Measurements from ENCODE around the gene TUBA1C.
A peak's percentile ranks its signal among the peaks of the same experiment; 100 is the strongest.
"Not testable (repeated sequence)": the region's sequence is repeated elsewhere in the genome, so short reads cannot be mapped to it uniquely, and the experiment has no call there.

The TUBA1C gene

DNA sequence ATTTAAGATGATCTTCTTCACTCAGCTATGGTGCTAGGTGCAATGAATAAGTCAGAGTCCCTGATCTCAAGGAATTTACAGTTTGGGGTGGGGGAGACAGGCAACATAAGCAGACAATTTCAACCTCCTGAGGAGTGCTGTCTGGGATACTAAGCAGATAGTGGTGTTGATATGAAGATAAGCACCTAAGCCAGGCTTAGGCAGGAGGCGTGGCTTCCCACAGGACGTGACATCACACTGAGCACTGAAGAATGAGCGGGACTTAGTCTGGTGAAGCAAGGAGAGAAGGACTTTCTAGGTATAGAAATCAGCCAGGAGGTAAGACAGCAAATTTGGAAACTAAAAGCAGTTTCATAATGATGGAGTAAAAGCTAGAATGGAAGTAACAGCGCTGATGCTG, 36.9 kb downstream of the TUBA1C start:
- no peak for DNase-seq (ENCODE audit: low read depth, low spot score)
- TF ChIP-seq EZH2 (IDR thresholded peaks at IDR 0.05) (no peak), POLR2AphosphoS5 (IDR thresholded peaks at IDR 0.05; ENCODE audit: borderline replicate concordance, low read depth, low read length) (no peak), FOXP2 (optimal IDR thresholded peaks at IDR 0.05; ENCODE audit: control extremely low read depth, extremely low read length, insufficient read depth) (no peak)

DNA sequence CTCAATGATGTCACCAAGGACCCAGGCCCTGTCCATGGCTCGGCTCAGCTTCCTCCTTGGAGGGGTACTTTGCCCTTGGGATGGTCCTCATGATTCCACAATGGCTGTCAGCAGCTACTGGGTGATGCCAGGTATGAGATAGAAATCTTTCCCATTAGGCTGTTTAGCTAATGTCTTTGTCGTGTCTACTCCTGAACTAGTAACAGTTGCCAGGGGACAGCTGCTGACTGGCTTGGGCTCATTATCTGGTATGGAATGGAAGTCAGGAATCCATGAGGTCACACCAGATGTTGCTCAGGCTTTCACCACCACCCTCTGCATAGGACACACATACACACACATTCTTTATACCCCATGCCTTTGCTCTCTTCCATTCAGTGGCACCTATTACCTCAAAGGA, 39.3 kb downstream of the TUBA1C start:
- Histone ChIP-seq H3K4me3 (no peak overlapping the region), H3K36me3 (ENCODE audit: insufficient read depth, low read length) (no peaks in the 10 kb centered on the region), H3K27ac (no peak overlapping the region), H3K9me3 (ENCODE audit: low read depth, low read length) (no peaks in the 10 kb centered on the region), H3K9ac (ENCODE audit: insufficient read length) (no peak overlapping the region)
- no peak for DNase-seq (ENCODE audit: low read depth, low spot score)
- no peak for TF ChIP-seq FOXP2 (optimal IDR thresholded peaks at IDR 0.05; ENCODE audit: control extremely low read depth, extremely low read length, insufficient read depth)
- no peak for TF ChIP-seq POLR2AphosphoS5 (IDR thresholded peaks at IDR 0.05; ENCODE audit: borderline replicate concordance, low read depth, low read length)
- TF ChIP-seq EZH2 (IDR thresholded peaks at IDR 0.05): no peak

More for the DNA sequence above, 36.9 kb downstream of the TUBA1C start:
- Histone ChIP-seq H3K9me3 (ENCODE audit: low read depth, low read length) (no peaks in the 10 kb centered on the region), H3K4me3 (no peak overlapping the region), H3K9ac (ENCODE audit: insufficient read length) (no peak overlapping the region), H3K27ac (no peak overlapping the region), H3K36me3 (ENCODE audit: insufficient read depth, low read length) (no peaks in the 10 kb centered on the region)

DNA sequence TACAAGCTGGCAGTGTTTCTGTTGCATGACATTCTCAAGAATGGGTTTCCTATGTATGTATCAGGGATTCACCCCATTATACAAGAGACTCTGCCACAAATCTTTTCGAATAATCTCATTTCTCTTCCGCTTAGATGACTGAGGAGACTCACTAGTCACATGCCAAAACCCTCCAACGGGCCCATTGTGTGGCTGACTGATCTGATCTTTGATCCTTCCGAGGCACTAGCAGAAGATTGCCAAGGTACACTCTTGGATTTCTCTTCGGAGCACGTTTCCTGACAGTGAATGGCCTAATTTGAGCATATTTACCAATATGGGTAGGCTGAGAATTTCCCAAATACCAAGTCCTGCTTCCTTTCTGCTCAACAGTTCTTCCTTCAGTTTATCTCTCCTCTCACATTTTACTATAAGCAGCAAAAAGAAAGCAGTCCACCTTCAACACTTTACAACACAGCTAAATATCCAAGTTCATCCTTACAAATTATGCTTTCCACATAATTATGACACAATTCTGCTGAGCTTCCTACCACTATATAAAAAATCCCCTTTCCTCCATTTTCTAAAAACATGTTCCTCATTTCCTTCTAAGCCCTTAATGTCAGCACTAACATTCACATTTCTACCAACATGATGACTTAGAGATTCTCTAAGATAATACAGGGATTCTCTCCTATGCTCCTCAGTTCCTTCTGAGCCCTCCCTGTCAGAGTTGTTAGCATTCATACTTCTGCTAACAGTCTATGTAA, 41.1 kb downstream of the TUBA1C start:
- no peak for DNase-seq (ENCODE audit: low read depth, low spot score)
- no peak overlapping the region for H3K9ac ChIP-seq (ENCODE audit: insufficient read length)
- no peaks in the 10 kb centered on the region for H3K9me3 ChIP-seq (ENCODE audit: low read depth, low read length)
- H3K36me3 ChIP-seq (ENCODE audit: insufficient read depth, low read length): no peaks in the 10 kb centered on the region
- no peak overlapping the region for H3K4me3 ChIP-seq
- no peak for TF ChIP-seq EZH2 (IDR thresholded peaks at IDR 0.05)
- TF ChIP-seq POLR2AphosphoS5 (IDR thresholded peaks at IDR 0.05; ENCODE audit: borderline replicate concordance, low read depth, low read length): no peak
- no peak for TF ChIP-seq FOXP2 (optimal IDR thresholded peaks at IDR 0.05; ENCODE audit: control extremely low read depth, extremely low read length, insufficient read depth)
- no peak overlapping the region for H3K27ac ChIP-seq

DNA sequence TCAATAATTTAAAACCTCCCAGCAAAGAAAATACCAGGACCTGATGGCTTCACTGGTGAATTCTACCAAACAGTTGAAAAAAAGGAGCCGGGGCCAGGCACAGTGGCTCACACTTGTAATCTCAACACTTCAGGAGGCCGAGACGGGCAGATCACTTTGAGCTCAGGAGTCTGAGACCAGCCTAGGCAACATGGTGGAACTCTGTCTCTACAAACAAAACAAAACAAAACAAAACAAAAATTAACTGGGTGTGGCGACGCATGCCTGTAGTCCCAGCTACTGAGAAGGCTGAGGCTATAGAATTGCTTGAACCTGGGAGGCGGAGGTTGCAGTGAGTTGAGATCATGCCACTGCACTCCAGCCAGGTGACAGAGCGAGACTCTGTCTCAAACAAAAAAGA, 44.5 kb downstream of the TUBA1C start:
- no peak overlapping the region for H3K9ac ChIP-seq (ENCODE audit: insufficient read length)
- no peak for TF ChIP-seq FOXP2 (optimal IDR thresholded peaks at IDR 0.05; ENCODE audit: control extremely low read depth, extremely low read length, insufficient read depth)
- TF ChIP-seq POLR2AphosphoS5 (IDR thresholded peaks at IDR 0.05; ENCODE audit: borderline replicate concordance, low read depth, low read length): no peak
- TF ChIP-seq EZH2 (IDR thresholded peaks at IDR 0.05): no peak
- H3K36me3 ChIP-seq (ENCODE audit: insufficient read depth, low read length): no peaks in the 10 kb centered on the region
- H3K9me3 ChIP-seq (ENCODE audit: low read depth, low read length): no peaks in the 10 kb centered on the region
- no peak overlapping the region for H3K4me3 ChIP-seq
- H3K27ac ChIP-seq: no peak overlapping the region
- no peak for DNase-seq (ENCODE audit: low read depth, low spot score)

DNA sequence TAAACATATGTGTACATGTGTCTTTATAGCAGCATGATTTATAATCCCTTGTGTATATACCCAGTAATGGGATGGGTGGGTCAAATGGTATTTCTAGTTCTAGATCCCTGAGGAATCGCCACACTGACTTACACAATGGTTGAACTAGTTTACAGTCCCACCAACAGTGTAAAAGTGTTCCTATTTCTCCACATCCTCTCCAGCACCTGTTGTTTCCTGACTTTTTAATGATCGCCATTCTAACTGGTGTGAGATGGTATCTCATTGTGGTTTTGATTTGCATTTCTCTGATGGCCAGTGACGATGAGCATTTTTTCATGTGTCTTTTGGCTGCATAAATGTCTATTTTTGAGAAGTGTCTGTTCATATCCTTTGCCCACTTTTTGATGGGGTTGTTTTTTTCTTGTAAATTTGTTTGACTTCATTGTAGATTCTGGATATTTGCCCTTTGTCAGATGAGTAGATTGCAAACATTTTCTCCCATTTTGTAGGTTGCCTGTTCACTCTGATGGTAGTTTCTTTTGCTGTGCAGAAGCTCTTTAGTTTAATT, 45.6 kb downstream of the TUBA1C start:
- not testable (repeated sequence) for H3K4me3 ChIP-seq; H3K9ac ChIP-seq (ENCODE audit: insufficient read length); DNase-seq (ENCODE audit: low read depth, low spot score); H3K36me3 ChIP-seq (ENCODE audit: insufficient read depth, low read length); H3K9me3 ChIP-seq (ENCODE audit: low read depth, low read length); H3K27ac ChIP-seq

DNA sequence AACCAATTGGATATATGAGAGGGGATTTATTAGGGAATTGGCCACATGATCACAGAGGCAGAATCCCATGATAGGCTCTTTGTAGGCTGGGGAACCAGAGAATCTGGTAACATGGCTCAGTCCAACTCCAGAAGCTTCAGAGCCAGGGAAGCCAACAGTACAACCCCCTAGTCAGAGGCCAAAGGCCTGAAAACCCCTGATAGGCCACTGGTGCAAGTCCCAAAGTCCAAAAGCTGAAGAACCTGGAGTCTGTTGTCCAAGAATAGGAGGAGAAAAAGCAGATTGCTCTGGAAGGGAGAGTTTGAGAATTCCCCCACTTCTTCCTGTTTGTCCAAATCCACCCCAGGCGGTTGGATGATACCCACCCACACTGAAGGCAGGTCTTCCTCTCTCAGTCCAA, 49.9 kb downstream of the TUBA1C start:
- Histone ChIP-seq H3K36me3 (ENCODE audit: insufficient read depth, low read length) (no peaks in the 10 kb centered on the region), H3K9ac (ENCODE audit: insufficient read length) (no peak overlapping the region), H3K9me3 (ENCODE audit: low read depth, low read length) (no peaks in the 10 kb centered on the region), H3K27ac (no peak overlapping the region), H3K4me3 (no peak overlapping the region)
- TF ChIP-seq FOXP2 (optimal IDR thresholded peaks at IDR 0.05; ENCODE audit: control extremely low read depth, extremely low read length, insufficient read depth) (no peak), EZH2 (IDR thresholded peaks at IDR 0.05) (no peak), POLR2AphosphoS5 (IDR thresholded peaks at IDR 0.05; ENCODE audit: borderline replicate concordance, low read depth, low read length) (no peak)
- no peak for DNase-seq (ENCODE audit: low read depth, low spot score)

DNA sequence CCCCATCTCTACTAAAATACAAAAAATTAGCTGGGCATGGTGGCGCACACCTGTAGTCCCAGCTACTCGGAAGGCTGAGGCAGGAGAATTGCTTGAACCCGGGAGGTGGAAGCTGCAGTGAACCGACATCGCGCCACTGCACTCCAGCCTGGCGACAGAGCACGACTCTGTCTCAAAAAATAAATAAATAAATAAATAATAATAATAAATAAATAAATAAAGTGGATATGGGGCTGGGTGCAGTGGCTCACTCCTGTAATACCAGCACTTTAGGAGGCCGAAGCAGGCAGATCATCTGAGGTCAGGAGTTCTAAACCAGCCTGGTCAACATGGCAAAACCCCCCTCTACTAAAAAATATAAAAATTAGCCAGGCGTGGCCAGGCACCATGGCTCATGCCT, 52.2 kb downstream of the TUBA1C start:
- H3K9me3 ChIP-seq (ENCODE audit: low read depth, low read length); DNase-seq (ENCODE audit: low read depth, low spot score); H3K4me3 ChIP-seq: not testable (repeated sequence)

DNA sequence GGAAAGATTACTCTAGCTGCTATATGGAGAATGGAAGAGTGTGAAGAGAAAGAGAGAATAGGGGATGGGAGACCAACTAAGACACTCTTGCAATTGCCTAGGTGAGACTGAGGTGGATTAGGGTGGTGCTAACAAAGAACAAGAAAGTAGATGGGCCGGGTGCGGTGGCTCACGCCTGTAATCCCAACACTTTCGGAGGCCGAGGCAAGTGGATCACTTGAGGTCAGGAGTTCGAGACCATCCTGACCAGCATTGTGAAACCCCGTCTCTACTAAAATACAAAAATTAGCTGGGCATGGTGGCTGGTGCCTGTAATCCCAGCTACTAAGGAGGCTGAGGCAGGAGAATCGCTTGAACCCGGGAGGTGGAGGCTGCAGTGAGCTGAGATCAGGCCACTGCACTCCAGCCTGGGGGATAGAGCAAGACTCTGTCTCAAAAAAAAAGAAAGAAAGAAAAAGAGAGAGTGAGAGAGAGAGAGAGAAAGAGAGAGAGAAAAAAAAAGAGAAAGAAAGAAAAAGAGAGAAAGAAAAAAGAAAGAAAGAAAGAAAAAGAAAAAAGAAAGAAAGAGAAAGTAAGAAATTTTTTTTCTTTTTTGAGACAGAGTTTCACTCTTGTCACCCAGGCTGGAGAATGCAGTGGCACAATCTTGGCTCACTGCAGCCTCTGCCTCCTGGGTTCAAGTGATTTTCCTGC, 55.7 kb downstream of the TUBA1C start:
- H3K9me3 ChIP-seq (ENCODE audit: low read depth, low read length); H3K4me3 ChIP-seq; H3K27ac ChIP-seq; DNase-seq (ENCODE audit: low read depth, low spot score); H3K9ac ChIP-seq (ENCODE audit: insufficient read length): not testable (repeated sequence)
- peaks cover 13% of the 10 kb centered on the region for H3K36me3 ChIP-seq (ENCODE audit: insufficient read depth, low read length)

More for the DNA sequence above, 52.2 kb downstream of the TUBA1C start:
- not testable (repeated sequence) for H3K9ac ChIP-seq (ENCODE audit: insufficient read length); H3K27ac ChIP-seq; H3K36me3 ChIP-seq (ENCODE audit: insufficient read depth, low read length)

DNA sequence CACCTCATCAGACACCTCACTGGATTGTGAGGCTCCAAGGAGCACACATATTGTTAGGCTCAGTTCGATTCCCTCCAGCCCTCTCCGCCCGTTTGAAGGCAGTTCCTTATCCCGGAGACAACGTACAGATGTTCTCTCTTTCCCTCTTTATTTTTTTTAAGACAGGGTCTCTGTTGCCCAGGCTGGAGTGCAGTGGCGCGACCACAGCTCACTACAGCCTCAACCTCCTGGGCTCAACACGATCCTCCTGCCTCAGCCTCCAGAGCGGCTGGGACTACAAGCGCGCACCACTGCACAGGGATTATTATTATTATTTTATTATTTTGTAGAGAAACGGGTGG, 57.5 kb downstream of the TUBA1C start:
- no peaks in the 10 kb centered on the region for H3K9me3 ChIP-seq (ENCODE audit: low read depth, low read length)
- H3K4me3 ChIP-seq: peak overlapping the region; percentile 99
- H3K36me3 ChIP-seq (ENCODE audit: insufficient read depth, low read length): peaks cover 31% of the 10 kb centered on the region
- TF ChIP-seq FOXP2 (optimal IDR thresholded peaks at IDR 0.05; ENCODE audit: control extremely low read depth, extremely low read length, insufficient read depth) (no peak), POLR2AphosphoS5 (IDR thresholded peaks at IDR 0.05; ENCODE audit: borderline replicate concordance, low read depth, low read length) (no peak), EZH2 (IDR thresholded peaks at IDR 0.05) (no peak)
- no peak for DNase-seq (ENCODE audit: low read depth, low spot score)
- peak overlapping the region; percentile 76; the same call in 1 of the 2 replicates for H3K27ac ChIP-seq
- H3K9ac ChIP-seq (ENCODE audit: insufficient read length): peak overlapping the region; percentile 87

Data from SK-N-MC (cell line).